MCF 10A (cell line): ENCODE data around the gene DYRK1A. TPM values are rescaled to one million over a fixed set of nuclear protein-coding genes. Genes with fewer than 3 reads are reported as not detected.
A peak's percentile ranks its signal among the peaks of the same experiment; 100 is the strongest.

ENCODE experiments used
- BruUV-seq: library from RNA; stranded (reverse); fragments of 400-500 nt; replicated peaks from 2 replicates; lab custom pipeline; 2021; lab: Mats Ljungman, UMichigan
- CTCF ChIA-PET: fragments of 300-600 bp; sonication (Branson Sonifier 250); formaldehyde crosslinking; extraction: SDS; loops from one replicate; lab custom pipeline; 2021; ENCODE audit warnings: antibody characterized with exemption, inconsistent platforms; lab: Yijun Ruan, JAX
- POLR2A ChIA-PET: fragments of 300-600, 350-650 bp; sonication (Branson Sonifier 250); formaldehyde crosslinking; extraction: SDS; loops from one replicate; lab custom pipeline; 2020; ENCODE audit warnings: antibody characterized with exemption, inconsistent platforms; lab: Yijun Ruan, JAX
- DNase-seq: peaks from one replicate; pipeline ENCODE4 v3.0.0-alpha.2; 2018; ENCODE audit not compliant: unreplicated experiment
- H3K27ac Mint-ChIP-seq: one replicate; pipeline ENCODE4 v1.8.0; 2022; ENCODE audit warnings: mild to moderate bottlenecking, low read depth, mixed read lengths; ENCODE audit not compliant: unreplicated experiment
- H3K27me3 Mint-ChIP-seq: one replicate; pipeline ENCODE4 v1.8.0; 2022; ENCODE audit warnings: mixed read lengths; ENCODE audit not compliant: insufficient read depth, unreplicated experiment
- H3K36me3 Mint-ChIP-seq: one replicate; pipeline ENCODE4 v1.8.0; 2022; ENCODE audit warnings: mild to moderate bottlenecking, moderate library complexity, mixed read lengths; ENCODE audit not compliant: insufficient read depth, unreplicated experiment
- H3K4me1 Mint-ChIP-seq: one replicate; pipeline ENCODE4 v1.8.0; 2022; ENCODE audit warnings: mixed read lengths; ENCODE audit not compliant: insufficient read depth, unreplicated experiment
- H3K4me3 Mint-ChIP-seq: one replicate; pipeline ENCODE4 v1.8.0; 2022; ENCODE audit warnings: mild to moderate bottlenecking, moderate library complexity, mixed read lengths; ENCODE audit not compliant: unreplicated experiment
- H3K9me3 Mint-ChIP-seq: one replicate; pipeline ENCODE4 v1.8.0; 2022; ENCODE audit warnings: mixed read lengths; ENCODE audit not compliant: unreplicated experiment
- intact Hi-C: fragments of 100-400 bp; cut with micrococcal nuclease; formaldehyde crosslinking; loops from 2 replicates; pipeline ENCODE4 v1.14.1; 2022
- total RNA-seq: library from RNA; stranded (reverse); gene quantifications from 2 replicates; pipeline ENCODE4 v1.2.3, GENCODE V29; 2022
- TF ChIP-seq, protein P1 (sequence below): fragments of 200-600 bp; IDR thresholded peaks from one replicate; pipeline ENCODE4 v1.8.0; 2022; ENCODE audit warnings: antibody characterized with exemption, mild to moderate bottlenecking; ENCODE audit not compliant: unreplicated experiment

Gene DYRK1A
- total RNA-seq, 1 experiment from 2014 or later = 58.6 TPM

DNA sequence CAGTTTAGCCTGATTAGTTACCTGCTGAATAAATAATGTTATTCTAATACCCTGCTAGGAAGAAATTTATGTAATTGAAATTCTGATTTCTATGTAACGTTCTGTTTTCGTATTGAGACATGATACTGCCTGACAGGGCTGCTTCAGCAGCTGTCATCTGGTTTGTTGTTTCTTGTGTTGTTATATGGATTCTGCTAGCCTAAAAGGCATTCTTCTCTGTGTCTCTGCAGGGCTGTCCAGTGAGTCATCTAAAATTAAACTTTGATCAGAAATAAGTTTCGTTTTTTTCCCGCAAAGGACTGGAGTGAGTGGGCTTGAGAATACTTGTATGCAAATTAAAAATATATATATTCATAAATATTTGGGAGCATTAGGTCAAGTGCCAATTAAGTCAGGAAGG, 93.0 kb downstream of the DYRK1A start:
- intact Hi-C loops = loop anchor here (2.0 kb wide), 1 partner anchor 209 kb away; no protein-coding TSS in a partner anchor
- Mint-ChIP-seq H3K36me3 (peaks cover 11% of the 10 kb centered on the region), H3K27me3 (no peaks in the 10 kb centered on the region), H3K9me3 (no peaks in the 10 kb centered on the region), H3K4me1 (peaks cover 44% of the 10 kb centered on the region), H3K4me3 (no peak overlapping the region), H3K27ac (no peak overlapping the region)
- ChIA-PET CTCF (no interaction called here), POLR2A (no interaction called here)
- peak; percentile 6 for DNase-seq
- no TSS peak for BruUV-seq
- TF ChIP-seq, protein P1, sequence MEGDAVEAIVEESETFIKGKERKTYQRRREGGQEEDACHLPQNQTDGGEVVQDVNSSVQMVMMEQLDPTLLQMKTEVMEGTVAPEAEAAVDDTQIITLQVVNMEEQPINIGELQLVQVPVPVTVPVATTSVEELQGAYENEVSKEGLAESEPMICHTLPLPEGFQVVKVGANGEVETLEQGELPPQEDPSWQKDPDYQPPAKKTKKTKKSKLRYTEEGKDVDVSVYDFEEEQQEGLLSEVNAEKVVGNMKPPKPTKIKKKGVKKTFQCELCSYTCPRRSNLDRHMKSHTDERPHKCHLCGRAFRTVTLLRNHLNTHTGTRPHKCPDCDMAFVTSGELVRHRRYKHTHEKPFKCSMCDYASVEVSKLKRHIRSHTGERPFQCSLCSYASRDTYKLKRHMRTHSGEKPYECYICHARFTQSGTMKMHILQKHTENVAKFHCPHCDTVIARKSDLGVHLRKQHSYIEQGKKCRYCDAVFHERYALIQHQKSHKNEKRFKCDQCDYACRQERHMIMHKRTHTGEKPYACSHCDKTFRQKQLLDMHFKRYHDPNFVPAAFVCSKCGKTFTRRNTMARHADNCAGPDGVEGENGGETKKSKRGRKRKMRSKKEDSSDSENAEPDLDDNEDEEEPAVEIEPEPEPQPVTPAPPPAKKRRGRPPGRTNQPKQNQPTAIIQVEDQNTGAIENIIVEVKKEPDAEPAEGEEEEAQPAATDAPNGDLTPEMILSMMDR = no peak

DNA sequence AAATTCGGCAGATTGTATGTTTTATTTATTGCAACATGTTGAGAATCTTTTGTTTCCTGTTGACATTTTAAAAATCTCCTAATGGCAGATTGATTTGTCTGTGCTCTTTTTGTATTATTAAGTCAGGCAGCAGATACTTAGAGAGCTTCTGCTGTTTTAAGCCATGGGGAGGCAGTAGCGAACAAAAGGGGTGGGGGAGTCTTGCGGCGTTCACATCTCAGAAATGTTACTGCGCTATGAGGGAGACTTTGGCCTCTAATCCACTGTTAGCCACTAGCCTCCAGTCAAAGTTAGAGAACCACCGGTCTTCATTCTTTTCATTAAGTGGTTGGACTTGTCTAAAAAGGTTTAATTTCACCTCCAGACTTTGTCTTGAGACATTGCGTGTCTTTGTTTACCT, 93.6 kb downstream of the DYRK1A start:
- Mint-ChIP-seq H3K36me3 (peaks cover 5% of the 10 kb centered on the region), H3K27me3 (no peaks in the 10 kb centered on the region), H3K27ac (no peak overlapping the region), H3K4me1 (peaks cover 44% of the 10 kb centered on the region), H3K9me3 (no peaks in the 10 kb centered on the region), H3K4me3 (no peak overlapping the region)
- intact Hi-C loops = loop anchor here (5.0 kb wide), 2 partner anchors 93 to 122 kb away; partner anchors contain the start of gene DYRK1A
- POLR2A ChIA-PET = interaction anchor here (1.4 kb wide), 1 partner anchor 9 kb away, joined by 4 read pairs; no protein-coding TSS in a partner anchor
- DNase-seq = no peak
- BruUV-seq = no TSS peak
- CTCF ChIA-PET = no interaction called here
- TF ChIP-seq, protein P1 = no peak

DNA sequence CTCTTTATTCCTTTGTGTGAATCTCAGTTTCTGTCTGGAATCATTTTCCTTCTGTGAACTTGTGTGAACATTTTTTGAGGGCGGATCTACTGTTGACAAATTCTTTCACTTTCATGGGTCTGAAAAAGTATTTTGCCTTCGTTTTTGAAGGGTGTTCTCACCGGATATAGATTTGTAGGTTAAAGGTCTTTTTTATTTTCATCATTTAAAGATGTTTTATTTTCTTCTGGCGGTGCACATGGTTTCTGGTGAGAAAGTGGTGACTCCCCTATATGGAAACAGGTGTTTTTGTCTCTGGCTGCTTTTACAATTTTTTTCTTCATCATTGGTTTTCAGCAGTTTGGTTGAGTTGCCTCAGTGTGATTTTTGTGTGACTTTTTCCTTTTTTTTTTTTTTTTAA, 94.9 kb downstream of the DYRK1A start:
- DNase-seq = no peak
- Mint-ChIP-seq H3K9me3 (no peaks in the 10 kb centered on the region), H3K27me3 (no peaks in the 10 kb centered on the region), H3K36me3 (peaks cover 5% of the 10 kb centered on the region), H3K27ac (no peak overlapping the region), H3K4me1 (peaks cover 41% of the 10 kb centered on the region), H3K4me3 (no peak overlapping the region)
- TF ChIP-seq, protein P1 = no peak
- intact Hi-C loops = loop anchor here (5.0 kb wide), 2 partner anchors 94 to 121 kb away; partner anchors contain the start of gene DYRK1A
- BruUV-seq = no TSS peak
- CTCF ChIA-PET = no interaction called here
- POLR2A ChIA-PET = no interaction called here

DNA sequence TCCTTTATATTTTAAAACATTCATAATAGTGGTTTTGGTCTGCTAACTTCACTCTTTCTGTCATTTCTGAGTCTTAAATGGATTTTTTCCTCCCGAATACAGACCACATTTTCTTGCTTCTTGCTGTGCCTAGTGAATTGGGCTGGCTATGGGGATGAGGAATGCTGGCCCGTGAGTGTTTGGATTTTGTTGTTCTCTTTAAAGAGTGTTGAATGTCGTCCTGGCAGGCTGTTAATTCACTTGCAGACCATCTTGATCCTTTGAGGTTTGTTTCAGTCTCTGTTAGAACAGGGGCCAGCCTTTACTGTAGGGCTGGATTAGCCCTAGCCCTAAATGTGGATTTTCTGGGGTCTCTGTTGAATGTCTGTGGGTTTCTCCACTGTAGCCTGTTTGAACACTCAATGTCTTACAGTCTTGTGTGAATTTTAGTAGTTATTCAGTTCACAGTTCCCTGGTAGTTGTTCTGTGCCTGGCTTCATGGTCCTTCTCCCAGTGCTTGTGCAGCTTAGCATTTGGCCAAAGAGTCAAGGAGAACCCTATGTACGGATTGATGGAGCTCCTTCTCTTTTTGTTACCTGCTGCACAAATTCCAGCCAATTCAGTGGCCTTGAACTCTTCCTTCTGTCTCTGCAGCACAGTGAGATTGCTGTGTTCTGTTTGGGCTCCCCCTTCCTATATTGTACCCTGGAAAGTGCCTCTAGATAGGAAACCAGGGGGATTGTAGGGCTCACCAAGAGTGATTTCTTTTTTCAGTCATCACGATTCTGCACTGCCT, 95.7 kb downstream of the DYRK1A start:
- H3K36me3 Mint-ChIP-seq = peaks cover 5% of the 10 kb centered on the region
- CTCF ChIA-PET = interaction anchor here (0.7 to 3.4 kb wide), 5 partner anchors 9 to 205 kb away, joined by 3 to 17 read pairs (median 3); no protein-coding TSS in a partner anchor
- H3K27ac Mint-ChIP-seq = peak overlapping the region; percentile 18
- H3K4me1 Mint-ChIP-seq = peaks cover 43% of the 10 kb centered on the region
- intact Hi-C loops = loop anchor here (5.0 kb wide), 2 partner anchors 95 to 120 kb away; partner anchors contain the start of gene DYRK1A
- H3K27me3 Mint-ChIP-seq = no peaks in the 10 kb centered on the region
- no peaks in the 10 kb centered on the region for H3K9me3 Mint-ChIP-seq
- no TSS peak for BruUV-seq
- H3K4me3 Mint-ChIP-seq = peak overlapping the region; percentile 70
- DNase-seq = no peak
- POLR2A ChIA-PET = interaction anchor here (0.6 to 3.2 kb wide), 4 partner anchors 11 to 91 kb away, joined by 3 to 9 read pairs (median 4); no protein-coding TSS in a partner anchor
- TF ChIP-seq, protein P1 = no peak
